Measurements from ENCODE around the gene TNXB.
"Not testable (repeated sequence)": the region's sequence is repeated elsewhere in the genome, so short reads cannot be mapped to it uniquely, and the experiment has no call there.

Gene TNXB

DNA sequence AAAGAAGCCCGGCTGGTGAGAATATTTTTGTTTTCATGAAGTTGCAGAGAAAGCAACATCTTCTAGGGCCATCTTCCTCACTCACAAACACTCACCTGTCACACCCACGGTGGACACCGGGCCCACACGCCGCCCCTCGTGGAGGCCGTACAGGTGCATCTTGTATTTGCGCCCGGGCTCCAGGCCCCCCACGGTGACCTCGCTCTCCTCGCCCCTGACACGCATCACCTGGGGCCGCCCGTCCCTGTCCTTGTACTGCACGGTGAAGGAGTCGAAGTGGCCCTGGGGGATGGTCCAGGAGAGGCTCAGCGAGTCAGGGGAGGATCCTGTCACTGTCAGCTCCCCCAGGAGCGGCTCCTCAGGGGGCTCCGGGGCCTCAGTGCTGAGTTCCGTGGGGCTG lies 53.4 kb downstream of the TNXB start:
- not testable (repeated sequence) for DNase-seq

DNA sequence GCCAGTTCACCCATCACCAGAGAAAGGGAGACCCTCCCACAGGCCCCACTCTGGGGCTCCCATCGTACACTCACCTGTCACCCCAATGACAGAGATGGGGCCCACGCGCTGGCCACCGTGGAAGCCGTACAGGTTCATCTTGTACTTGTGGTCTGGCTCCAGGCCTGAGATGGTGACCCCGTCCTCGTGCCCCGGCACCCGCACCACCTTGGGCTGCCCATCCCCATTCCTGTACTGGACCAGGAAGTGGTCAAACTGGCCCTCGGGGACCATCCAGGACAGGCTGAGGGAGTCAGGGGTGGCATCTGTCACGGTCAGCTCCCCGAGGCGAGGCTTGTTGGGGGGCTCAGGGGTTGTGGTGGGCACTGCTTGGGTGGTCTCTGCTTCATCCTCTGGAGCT lies 55.8 kb downstream of the TNXB start:
- not testable (repeated sequence) for DNase-seq

DNA sequence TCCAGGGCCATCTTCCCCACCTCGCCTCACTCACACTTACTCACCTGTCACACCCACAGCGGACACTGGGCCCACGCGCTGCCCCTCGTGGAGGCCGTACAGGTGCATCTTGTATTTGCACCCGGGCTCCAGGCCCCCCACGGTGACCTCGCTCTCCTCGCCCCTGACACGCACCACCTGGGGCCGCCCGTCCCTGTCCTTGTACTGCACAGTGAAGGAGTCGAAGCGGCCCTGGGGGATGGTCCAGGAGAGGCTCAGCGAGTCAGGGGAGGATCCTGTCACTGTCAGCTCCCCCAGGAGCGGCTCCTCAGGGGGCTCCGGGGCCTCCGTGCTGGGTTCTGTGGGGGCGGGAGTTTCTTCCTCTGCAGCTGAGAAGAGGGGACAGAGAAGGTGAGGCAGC lies 56.5 kb downstream of the TNXB start:
- DNase-seq = not testable (repeated sequence)

DNA sequence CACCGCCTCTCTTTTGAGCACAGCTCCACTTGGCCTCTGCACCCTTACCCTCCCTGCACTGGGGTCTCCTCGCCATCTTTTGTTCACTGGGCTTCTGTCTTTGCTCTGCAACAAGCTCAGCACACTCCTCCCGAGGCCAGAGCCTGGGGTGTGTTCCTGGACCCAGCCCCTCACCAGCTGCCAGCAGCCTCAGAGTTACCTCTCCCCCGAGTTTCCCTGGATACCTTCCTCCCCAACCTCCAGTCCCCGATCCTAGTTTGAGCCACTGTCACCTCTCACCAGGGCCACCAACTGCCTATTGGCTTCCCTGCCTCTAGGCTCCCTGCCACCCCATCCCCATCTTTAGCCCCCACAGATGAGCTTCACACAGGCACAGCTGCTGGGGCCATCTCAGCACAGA lies 58.6 kb downstream of the TNXB start:
- DNase-seq = no peak

DNA sequence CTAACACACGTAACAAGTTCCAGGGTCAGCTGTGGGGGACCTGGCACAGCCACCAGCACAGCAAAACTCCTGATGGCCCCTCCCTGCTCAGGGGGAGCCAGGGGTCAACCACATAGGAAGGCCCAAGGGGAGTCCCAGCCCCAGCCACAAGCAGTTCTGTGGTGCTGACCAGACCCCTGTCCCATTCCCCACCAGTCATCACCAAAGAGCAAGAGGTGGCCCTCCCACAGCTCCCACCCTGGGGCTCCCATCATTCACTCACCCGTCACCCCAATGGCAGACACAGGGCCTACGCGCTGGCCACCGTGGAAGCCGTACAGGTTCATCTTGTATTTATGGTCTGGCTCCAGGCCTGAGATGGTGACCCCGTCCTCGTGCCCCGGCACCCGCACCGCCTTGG lies 59.4 kb downstream of the TNXB start:
- not testable (repeated sequence) for DNase-seq

DNA sequence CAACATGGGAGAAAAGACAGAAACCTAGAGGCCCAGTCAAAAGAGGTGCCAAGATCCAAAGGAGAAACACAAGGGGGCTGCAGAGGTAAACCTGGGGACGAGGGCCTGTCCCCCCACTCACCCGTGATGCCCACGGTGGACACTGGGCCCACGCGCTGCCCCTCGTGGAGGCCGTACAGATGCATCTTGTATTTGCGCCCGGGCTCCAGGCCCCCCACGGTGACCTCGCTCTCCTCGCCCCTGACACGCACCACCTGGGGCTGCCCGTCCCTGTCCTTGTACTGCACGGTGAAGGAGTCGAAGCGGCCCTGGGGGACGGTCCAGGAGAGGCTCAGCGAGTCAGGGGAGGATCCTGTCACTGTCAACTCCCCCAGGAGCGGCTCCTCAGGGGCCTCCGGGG lies 60.0 kb downstream of the TNXB start:
- not testable (repeated sequence) for DNase-seq

DNA sequence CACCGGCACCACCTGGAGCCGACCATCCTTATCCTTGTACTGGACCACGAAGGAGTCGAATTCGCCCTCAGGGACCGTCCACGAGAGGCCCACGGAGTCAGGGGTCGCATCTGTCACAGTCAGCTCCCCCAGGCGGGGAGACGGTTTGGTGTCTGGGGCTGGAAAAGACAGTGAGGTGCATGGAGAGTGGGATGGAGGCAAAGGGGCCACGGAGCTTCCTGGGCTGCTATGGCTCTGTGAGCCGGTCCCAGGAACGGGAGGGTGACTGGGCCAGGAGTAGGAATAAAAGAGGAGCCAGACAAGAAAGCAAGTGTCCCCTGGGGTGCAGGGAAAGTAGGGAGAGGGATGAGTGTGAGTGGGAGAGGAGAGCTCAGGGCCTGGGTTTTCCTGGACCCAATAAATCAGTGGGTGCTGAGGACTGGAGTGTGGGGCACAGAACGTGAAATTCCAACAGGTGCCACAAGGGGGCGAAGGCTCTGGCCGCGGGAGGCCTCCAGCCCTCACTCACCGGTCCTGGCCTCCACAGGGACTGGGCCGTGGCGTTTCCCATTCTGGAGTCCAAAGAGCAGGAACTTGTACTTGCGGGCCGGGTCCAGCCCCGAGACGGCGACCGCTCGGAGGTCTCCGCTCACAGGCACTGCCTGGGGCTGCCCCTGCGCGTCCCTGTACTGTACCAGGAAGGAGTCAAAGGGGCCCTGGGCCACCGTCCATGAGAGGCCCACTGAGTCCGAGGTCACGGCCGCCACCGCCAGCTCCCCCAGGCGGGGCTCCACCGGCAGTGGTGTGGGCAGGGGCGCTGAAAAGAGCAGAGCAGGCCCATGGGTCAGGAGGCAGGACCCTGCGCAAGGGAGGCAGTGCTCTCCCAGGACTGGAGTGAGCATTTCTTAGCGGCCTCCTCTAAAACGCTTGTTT lies 61.0 kb downstream of the TNXB start:
- peak in 1 of 2 experiments; percentile 21 for DNase-seq

DNA sequence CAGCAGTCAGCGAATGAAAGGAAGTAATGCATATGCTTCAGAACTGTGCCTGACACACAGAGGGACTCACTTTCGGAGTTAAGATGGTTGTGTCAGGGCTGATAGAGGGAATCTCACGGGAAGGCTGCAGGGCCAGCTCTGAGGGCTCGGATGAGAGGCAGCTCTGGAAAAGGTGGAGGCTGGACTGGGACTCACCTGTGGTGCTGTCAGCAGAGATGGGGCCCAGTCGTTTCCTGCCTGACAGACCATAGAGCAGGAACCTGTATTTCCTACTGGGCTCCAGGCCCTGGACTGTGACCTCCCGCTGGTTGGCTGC lies 61.6 kb downstream of the TNXB start:
- no peak for DNase-seq

DNA sequence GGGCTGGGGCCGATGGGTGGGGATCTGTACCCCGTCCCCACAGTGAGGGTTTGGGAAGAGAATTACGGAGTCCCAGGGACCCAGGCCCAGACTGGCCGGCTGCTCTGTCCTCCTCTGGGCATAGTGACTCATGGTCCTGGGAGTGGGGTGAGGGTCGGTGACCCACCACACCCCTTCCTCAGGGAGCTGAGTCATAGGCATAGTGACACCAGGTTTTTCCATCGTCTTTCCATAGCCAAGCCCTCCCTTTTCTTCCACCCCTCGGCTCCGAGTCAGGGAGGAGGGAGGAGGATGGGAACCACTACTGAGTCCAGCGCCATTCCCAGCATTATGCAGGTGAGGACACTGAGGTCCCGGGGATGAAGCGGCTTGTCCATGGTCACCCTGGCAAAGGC lies 62.1 kb downstream of the TNXB start:
- DNase-seq = no peak

DNA sequence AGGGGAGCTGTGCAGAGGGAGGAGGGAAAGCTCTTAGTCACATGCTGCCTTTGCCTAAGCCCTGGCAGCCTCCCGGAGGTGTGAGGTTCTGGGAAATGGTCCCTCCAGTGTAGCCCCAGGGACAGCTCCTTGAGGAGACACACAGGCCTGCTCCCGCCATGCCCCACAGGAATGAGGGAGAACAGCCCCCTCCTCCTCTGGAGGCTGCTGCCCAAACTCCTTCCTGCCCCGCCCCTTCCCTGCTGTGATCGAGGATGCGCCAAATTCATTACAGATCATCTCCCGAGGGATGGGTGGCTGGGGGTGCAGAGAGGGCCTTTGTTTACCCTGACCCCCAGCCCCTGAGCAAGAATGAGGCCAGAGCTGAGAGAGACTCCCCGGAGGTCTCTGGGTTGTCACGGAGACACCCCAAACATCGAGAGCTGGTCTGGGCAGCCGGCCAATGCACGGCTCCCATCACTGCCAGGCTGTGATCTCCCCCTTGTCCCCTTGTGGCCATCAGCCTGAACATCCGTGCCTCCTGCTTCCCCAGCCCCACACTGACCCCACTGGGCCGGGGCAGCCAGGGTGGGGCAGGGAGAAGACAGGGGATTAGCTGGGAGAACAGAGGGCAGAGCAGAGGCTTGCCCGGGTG lies 62.6 kb downstream of the TNXB start:
- no peak for DNase-seq

DNA sequence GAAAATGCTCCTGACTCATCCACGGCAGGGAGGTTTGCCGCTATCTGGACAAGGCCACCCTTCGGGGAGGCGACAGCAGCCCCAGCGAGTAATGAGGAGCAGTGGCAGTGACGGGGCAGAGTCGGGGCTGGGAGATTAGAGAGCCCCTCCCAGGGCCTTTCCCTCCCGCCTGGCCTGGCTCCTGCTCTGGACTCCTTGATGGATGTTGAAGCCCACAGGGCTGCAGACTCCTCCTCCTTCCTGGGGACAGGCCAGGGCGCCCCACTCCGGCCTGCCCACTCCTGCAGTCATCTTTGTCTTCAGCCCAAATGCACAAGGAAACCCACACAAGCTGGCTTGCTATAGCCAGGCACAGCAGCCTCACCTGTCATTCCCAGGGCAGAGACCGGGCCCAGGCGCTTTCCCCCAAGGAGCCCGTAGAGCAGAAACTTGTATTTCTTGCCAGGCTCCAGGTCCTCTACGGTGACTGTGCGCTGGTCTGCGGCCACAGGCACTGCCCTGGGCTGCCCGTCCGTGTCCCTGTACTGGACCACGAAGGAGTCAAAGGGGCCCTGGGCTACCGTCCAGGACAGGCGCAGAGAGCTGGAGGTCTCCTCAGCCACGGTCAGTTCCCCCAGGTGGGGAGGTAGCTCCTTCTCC lies 63.2 kb downstream of the TNXB start:
- no peak for DNase-seq

DNA sequence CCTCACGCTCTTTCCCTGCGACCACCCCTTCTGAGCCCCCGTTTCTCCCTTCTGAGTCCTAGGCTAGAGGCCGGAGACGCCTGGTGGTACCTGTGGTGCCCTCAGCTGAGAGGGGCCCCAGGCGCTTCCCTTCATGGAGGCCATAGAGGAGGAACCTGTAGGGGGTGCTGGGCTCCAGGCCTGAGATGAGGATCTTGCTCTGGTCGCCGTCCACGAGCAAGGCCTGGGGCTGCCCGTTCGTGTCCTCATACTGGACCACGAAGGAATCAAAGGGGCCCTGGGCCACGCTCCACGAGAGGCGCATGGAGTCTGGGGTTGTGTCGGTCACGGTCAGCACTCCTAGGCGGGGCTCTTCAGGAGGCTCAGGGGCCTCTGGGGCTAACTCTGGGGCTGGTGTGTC lies 64.2 kb downstream of the TNXB start:
- DNase-seq = not testable (repeated sequence)

DNA sequence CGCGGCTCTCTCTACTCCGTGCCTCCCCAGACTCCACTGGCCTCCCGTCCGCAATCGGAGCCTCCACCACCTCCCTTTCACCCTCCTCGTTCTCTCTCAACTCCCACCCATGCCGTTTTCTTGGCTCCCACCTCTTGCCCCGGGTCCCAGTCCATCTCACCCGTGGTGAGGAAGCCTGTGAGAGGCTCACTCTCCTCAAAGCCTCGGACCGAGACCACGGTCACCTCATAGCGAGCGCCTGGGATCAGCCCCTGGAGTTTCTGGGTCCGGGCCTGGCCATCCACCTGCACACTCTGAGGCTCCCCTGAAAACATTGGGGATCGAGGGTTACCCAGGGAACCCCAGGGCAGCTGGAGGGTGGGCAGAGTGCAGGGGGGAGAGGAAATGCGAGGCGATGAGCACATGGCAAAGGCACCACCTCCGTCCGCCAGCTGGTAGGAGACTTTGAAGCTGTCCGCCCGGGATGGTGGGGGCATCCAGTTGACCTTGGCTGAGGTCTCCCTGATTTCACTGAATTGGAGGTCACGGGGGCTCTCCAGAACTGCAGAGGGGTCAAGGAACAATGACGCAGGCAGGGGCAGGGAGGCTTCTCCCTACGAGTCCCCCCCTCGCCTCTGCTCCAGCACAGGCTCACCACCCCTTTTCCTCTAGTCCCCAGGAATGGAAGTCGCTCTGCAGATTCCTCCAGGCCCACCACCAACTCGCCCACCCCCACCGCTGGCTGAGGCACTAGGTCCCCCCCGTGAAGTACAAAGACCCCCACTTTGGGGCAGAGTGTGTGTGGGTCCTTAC lies 65.4 kb downstream of the TNXB start:
- not testable (repeated sequence) for DNase-seq

DNA sequence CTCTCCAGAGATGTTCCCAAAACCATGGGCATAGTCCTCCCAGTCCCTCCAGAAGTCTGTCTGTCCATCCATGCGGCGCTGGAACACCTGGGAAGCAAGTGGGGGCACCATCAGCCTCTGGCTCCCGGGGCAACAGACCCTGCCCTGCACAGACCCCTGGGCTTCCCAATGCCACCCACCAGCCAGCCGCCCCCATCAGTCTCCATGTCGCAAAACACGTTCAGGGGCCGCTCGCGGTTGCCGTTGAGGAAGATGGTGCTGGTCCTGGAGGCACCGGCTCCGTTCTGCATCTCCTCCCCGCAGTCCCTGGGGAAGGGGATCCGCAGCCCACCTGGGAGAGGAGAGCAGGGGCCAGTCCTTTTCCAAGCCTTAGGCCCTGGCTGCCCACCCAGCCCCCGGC lies 66.9 kb downstream of the TNXB start:
- not testable (repeated sequence) for DNase-seq

DNA sequence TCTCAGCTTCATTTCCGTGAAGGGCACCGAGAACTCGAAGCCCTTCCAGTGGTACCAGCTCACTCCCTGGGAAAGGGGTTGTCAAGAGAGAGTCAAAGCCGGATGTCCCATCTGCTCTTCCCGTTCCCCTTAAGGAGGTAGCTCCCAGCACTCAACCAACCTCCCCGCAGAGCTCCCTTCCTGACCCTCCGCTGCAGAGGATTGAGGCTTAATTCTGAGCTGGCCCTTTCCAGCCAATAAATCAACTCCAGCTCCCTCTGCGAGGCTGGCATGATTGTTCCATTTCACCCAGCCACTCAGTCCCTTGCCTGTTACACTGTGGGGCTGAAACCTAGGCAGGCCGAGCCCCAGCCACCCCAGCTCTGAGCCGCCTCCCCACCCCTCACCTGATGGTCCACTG lies 67.8 kb downstream of the TNXB start:
- DNase-seq = not testable (repeated sequence)

DNA sequence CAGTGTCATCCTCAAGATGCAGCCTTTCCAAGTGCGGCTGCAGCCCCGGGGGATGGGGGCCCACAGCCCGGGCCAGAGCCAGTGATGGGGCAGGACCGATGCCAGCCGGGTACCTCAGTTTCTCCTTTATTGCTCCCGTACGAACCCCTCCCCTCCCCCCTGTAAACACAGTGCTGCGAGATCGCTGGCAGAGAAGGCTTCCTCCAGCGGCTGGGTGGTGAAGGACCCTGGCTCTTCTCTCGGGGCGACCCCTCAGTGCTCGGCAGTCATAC lies 68.2 kb downstream of the TNXB start:
- DNase-seq = not testable (repeated sequence)

DNA sequence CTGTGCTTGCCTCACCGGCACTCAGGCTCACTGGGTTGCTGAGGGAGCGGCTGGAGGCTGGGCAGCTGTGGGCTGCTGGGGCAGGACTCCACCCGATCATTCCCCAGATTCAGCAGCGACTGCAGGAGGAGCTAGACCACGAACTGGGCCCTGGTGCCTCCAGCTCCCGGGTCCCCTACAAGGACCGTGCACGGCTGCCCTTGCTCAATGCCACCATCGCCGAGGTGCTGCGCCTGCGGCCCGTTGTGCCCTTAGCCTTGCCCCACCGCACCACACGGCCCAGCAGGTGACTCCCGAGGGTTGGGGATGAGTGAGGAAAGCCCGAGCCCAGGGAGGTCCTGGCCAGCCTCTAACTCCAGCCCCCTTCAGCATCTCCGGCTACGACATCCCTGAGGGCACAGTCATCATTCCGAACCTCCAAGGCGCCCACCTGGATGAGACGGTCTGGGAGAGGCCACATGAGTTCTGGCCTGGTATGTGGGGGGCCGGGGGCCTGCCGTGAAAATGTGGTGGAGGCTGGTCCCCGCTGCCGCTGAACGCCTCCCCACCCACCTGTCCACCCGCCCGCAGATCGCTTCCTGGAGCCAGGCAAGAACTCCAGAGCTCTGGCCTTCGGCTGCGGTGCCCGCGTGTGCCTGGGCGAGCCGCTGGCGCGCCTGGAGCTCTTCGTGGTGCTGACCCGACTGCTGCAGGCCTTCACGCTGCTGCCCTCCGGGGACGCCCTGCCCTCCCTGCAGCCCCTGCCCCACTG lies 68.7 kb downstream of the TNXB start:
- DNase-seq = not testable (repeated sequence)

DNA sequence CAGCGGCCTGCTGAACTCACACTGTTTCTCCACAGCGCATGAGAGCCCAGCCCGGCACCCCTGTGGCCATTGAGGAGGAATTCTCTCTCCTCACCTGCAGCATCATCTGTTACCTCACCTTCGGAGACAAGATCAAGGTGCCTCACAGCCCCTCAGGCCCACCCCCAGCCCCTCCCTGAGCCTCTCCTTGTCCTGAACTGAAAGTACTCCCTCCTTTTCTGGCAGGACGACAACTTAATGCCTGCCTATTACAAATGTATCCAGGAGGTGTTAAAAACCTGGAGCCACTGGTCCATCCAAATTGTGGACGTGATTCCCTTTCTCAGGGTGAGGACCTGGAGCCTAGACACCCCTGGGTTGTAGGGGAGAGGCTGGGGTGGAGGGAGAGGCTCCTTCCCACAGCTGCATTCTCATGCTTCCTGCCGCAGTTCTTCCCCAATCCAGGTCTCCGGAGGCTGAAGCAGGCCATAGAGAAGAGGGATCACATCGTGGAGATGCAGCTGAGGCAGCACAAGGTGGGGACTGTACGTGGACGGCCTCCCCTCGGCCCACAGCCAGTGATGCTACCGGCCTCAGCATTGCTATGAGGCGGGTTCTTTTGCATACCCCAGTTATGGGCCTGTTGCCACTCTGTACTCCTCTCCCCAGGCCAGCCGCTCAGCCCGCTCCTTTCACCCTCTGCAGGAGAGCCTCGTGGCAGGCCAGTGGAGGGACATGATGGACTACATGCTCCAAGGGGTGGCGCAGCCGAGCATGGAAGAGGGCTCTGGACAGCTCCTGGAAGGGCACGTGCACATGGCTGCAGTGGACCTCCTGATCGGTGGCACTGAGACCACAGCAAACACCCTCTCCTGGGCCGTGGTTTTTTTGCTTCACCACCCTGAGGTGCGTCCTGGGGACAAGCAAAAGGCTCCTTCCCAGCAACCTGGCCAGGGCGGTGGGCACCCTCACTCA lies 69.5 kb downstream of the TNXB start:
- not testable (repeated sequence) for DNase-seq

DNA sequence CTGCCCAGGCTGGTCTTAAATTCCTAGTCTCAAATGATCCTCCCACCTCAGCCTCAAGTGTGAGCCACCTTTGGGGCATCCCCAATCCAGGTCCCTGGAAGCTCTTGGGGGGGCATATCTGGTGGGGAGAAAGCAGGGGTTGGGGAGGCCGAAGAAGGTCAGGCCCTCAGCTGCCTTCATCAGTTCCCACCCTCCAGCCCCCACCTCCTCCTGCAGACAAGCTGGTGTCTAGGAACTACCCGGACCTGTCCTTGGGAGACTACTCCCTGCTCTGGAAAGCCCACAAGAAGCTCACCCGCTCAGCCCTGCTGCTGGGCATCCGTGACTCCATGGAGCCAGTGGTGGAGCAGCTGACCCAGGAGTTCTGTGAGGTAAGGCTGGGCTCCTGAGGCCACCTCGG lies 70.3 kb downstream of the TNXB start:
- not testable (repeated sequence) for DNase-seq

DNA sequence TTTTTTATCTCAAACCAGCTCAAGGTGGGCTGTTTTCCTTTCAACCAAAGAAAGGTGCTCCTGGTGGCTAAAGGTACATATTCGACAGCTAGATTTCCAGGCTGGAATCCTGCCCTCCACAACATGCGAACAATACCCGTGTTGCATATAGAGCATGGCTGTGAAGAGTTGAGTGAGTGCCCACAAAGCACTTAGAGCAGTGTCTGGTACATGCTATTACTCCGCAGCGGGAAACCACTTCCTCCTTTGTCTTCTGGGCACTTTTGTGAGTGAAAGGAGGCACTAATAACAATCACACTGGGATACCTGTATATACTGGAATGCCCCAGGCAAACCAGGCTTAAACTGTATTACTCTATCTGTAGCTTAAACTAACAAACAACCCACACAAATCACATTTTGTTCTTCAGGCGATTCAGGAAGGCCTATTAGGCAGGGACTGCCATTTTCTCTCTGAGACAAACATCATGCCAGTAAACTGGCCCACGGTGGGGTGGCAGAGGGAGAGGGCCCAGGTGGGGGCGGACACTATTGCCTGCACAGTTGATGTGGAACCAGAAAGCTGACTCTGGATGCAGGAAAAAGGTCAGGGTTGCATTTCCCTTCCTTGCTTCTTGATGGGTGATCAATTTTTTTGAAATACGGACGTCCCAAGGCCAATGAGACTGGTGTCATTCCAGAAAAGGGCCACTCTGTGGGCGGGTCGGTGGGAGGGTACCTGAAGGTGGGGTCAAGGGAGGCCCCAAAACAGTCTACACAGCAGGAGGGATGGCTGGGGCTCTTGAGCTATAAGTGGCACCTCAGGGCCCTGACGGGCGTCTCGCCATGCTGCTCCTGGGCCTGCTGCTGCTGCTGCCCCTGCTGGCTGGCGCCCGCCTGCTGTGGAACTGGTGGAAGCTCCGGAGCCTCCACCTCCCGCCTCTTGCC lies 71.3 kb downstream of the TNXB start, which contains the start of gene CYP21A2:
Gene CYP21A2, plus strand, starts transcription at position 818 of the 927 bp plus-strand sequence. Its CDS starts 8 bp downstream, at position 826.
- not testable (repeated sequence) for DNase-seq
